Testis (tissue), 3 donors: ENCODE results near the gene SLMAP. TPM values are rescaled to one million over a fixed set of nuclear protein-coding genes. Genes with fewer than 3 reads are reported as not detected.

Experiments
- DNase-seq: peaks from one replicate; pipeline ENCODE4 v3.0.0-alpha.2; 2019
- H3K27ac ChIP-seq, 2 donors: fragments of 200-600 bp; sonication (generic); one replicate each; pipeline ENCODE4 v1.5.1; 2019
- H3K27me3 ChIP-seq: fragments of 200-600 bp; sonication (generic); one replicate; pipeline ENCODE4 v1.5.1; 2019
- H3K36me3 ChIP-seq: fragments of 200-600 bp; sonication (generic); one replicate; pipeline ENCODE4 v1.5.1; 2017; ENCODE audit warnings: low read depth; ENCODE audit errors: missing control alignments
- H3K4me1 ChIP-seq: fragments of 200-600 bp; sonication (generic); one replicate; pipeline ENCODE4 v1.5.1; 2019
- H3K4me3 ChIP-seq, 2 donors: fragments of 200-600 bp; sonication (generic); one replicate each; pipeline ENCODE4 v1.5.1; 2017 to 2019
- H3K9me3 ChIP-seq: fragments of 200-600 bp; sonication (generic); one replicate; pipeline ENCODE4 v1.5.1; 2017
- CTCF ChIP-seq, 3 experiments: fragments of 450-650 bp in 2 of 3; fragments of 200-600 bp in 1 of 3; sonication (generic) in 1 of 3; IDR thresholded peaks; one replicate each; pipeline ENCODE4 v1.5.1; 2016 to 2019; ENCODE audit warnings: antibody characterized with exemption in 3 of 3, mild to moderate bottlenecking in 2 of 3, moderate library complexity in 1 of 3
- POLR2A ChIP-seq: fragments of 450-650 bp; IDR thresholded peaks from one replicate; pipeline ENCODE4 v1.6.1; 2017; ENCODE audit warnings: antibody characterized with exemption, mild to moderate bottlenecking, moderate library complexity
- WGBS, 2 donors: methylation state at CpG; one replicate each; pipeline ENCODE4 v1.1.5; 2018; 5-methylcytosine and 5-hydroxymethylcytosine counted together
- intact Hi-C: fragments of 100-400 bp; cut with DNase I; formaldehyde crosslinking; loops from one replicate; pipeline ENCODE4 v1.15.1; 2023; ENCODE audit warnings: low total_unique reads
- polyA plus RNA-seq: library from polyadenylated mRNA; stranded (reverse); fragments of 350-450 nt; fragmentation: Illumina TruSeq; extraction: RNeasy Lipid Tissue Mini Kit (QIAGEN cat#74804); gene quantifications from one replicate; pipeline ENCODE4 v1.2.3, GENCODE V29; 2014; ENCODE audit warnings: low read depth, low replicate concordance; ENCODE audit not compliant: insufficient read depth
- total RNA-seq, 2 donors: library from RNA; depleted of rRNA; stranded (reverse); fragments of >200 nt; gene quantifications; one replicate each; pipeline ENCODE4 v1.2.3, GENCODE V29; 2016

Gene SLMAP
- total and polyA plus RNA-seq, 3 donors from 2014 or later: 58.8 to 126 (median 120) TPM

GRCh38 chr3:57820479-57820878 lies 64.4 kb downstream of the SLMAP start:
- intact Hi-C loops: no loop called here
- Histone ChIP-seq H3K27me3 (no peaks in the 10 kb centered on the region), H3K4me1 (peaks cover 12% of the 10 kb centered on the region)

GRCh38 chr3:57821765-57822164 lies 65.7 kb downstream of the SLMAP start:
- no peak for TF ChIP-seq POLR2A
- TF ChIP-seq CTCF (IDR thresholded peaks at IDR 0.05): no peak
- Histone ChIP-seq H3K9me3 (no peaks in the 10 kb centered on the region), H3K27ac (no peak overlapping the region), H3K36me3 (no peaks in the 10 kb centered on the region), H3K4me3 (no peak overlapping the region), H3K27me3 (no peaks in the 10 kb centered on the region), H3K4me1 (peaks cover 18% of the 10 kb centered on the region)
- DNase-seq: no peak
- intact Hi-C loops: no loop called here

More at GRCh38 chr3:57820479-57820878, 64.4 kb downstream of the SLMAP start:
- DNase-seq: no peak
- no peak overlapping the region for H3K27ac ChIP-seq
- H3K9me3 ChIP-seq: no peaks in the 10 kb centered on the region
- H3K36me3 ChIP-seq: no peaks in the 10 kb centered on the region
- TF ChIP-seq POLR2A: no peak
- no peak for TF ChIP-seq CTCF (IDR thresholded peaks at IDR 0.05)
- no peak overlapping the region for H3K4me3 ChIP-seq
- WGBS, 2 donors: 75 to 84% methylated on average over 6 of the region's 6 CpGs

GRCh38 chr3:57822686-57823085 lies 66.6 kb downstream of the SLMAP start:
- Histone ChIP-seq H3K9me3 (no peaks in the 10 kb centered on the region), H3K27me3 (no peaks in the 10 kb centered on the region), H3K4me3 (no peak overlapping the region), H3K4me1 (peaks cover 25% of the 10 kb centered on the region), H3K27ac (no peak overlapping the region), H3K36me3 (no peaks in the 10 kb centered on the region)
- DNase-seq: no peak
- intact Hi-C loops: no loop called here
- TF ChIP-seq POLR2A: no peak
- TF ChIP-seq CTCF (IDR thresholded peaks at IDR 0.05): no peak

GRCh38 chr3:57825116-57825515 lies 69.0 kb downstream of the SLMAP start:
- intact Hi-C loops: no loop called here
- DNase-seq: no peak
- peaks cover 25% of the 10 kb centered on the region for H3K4me1 ChIP-seq
- H3K9me3 ChIP-seq: no peaks in the 10 kb centered on the region
- H3K27me3 ChIP-seq: no peaks in the 10 kb centered on the region
- WGBS, 2 donors: 60 to 71% methylated on average over 3 of the region's 3 CpGs
- no peak overlapping the region for H3K27ac ChIP-seq
- TF ChIP-seq CTCF (IDR thresholded peaks at IDR 0.05): no peak
- TF ChIP-seq POLR2A: no peak
- H3K4me3 ChIP-seq: no peak overlapping the region
- no peaks in the 10 kb centered on the region for H3K36me3 ChIP-seq

GRCh38 chr3:57826245-57826951 lies 70.3 kb downstream of the SLMAP start:
- no peak overlapping the region for H3K27ac ChIP-seq
- 61 to 81% methylated on average over 1 of the region's 1 CpG for WGBS, 2 donors

More at GRCh38 chr3:57826245-57826951, 70.3 kb downstream of the SLMAP start:
- H3K9me3 ChIP-seq: no peaks in the 10 kb centered on the region
- no peaks in the 10 kb centered on the region for H3K36me3 ChIP-seq
- no peak overlapping the region for H3K4me3 ChIP-seq
- DNase-seq: no peak
- intact Hi-C loops: no loop called here
- no peaks in the 10 kb centered on the region for H3K27me3 ChIP-seq
- H3K4me1 ChIP-seq: peaks cover 25% of the 10 kb centered on the region
- no peak for TF ChIP-seq POLR2A
- no peak for TF ChIP-seq CTCF (IDR thresholded peaks at IDR 0.05)
